ENCODE measurements around the gene TSPAN4.
A peak's percentile ranks its signal among the peaks of the same experiment; 100 is the strongest.

The TSPAN4 gene

GRCh38 chr11:810040-810567, 32.5 kb upstream of the TSPAN4 start:
- in situ Hi-C loops (cut with HindIII; ENCODE audit: low pct_unique_long_range_greater_than_20kb, low sequenced_read_pairs) = no loop called here
- no peak for TF ChIP-seq JUND (IDR thresholded peaks at IDR 0.05; ENCODE audit: low read depth)
- no peak for DNase-seq (ENCODE audit: low read depth in 1 of 2, low spot score in 1 of 2)

GRCh38 chr11:811446-812245, 31.0 kb upstream of the TSPAN4 start:
- peak in 1 of 2 experiments; percentile 49 for DNase-seq (ENCODE audit: low read depth in 1 of 2, low spot score in 1 of 2)
- no peak for TF ChIP-seq JUND (IDR thresholded peaks at IDR 0.05; ENCODE audit: low read depth)
- in situ Hi-C loops (cut with HindIII; ENCODE audit: low pct_unique_long_range_greater_than_20kb, low sequenced_read_pairs) = no loop called here

- in situ Hi-C loops (cut with HindIII; ENCODE audit: low pct_unique_long_range_greater_than_20kb, low sequenced_read_pairs) = no loop called here
- no peak for DNase-seq (ENCODE audit: low read depth in 1 of 2, low spot score in 1 of 2)
- TF ChIP-seq JUND (IDR thresholded peaks at IDR 0.05; ENCODE audit: low read depth) = no peak
Measured at GRCh38 chr11:812390-812789, 30.3 kb upstream of the TSPAN4 start.

GRCh38 chr11:813072-813455, 29.6 kb upstream of the TSPAN4 start:
- in situ Hi-C loops (cut with HindIII; ENCODE audit: low pct_unique_long_range_greater_than_20kb, low sequenced_read_pairs) = no loop called here
- DNase-seq (ENCODE audit: low read depth in 1 of 2, low spot score in 1 of 2) = no peak
- TF ChIP-seq JUND (IDR thresholded peaks at IDR 0.05; ENCODE audit: low read depth) = no peak

GRCh38 chr11:813456-814096, 29.1 kb upstream of the TSPAN4 start:
- no peak for DNase-seq (ENCODE audit: low read depth in 1 of 2, low spot score in 1 of 2)
- in situ Hi-C loops (cut with HindIII; ENCODE audit: low pct_unique_long_range_greater_than_20kb, low sequenced_read_pairs) = no loop called here
- no peak for TF ChIP-seq JUND (IDR thresholded peaks at IDR 0.05; ENCODE audit: low read depth)

GRCh38 chr11:815675-816432, 26.8 kb upstream of the TSPAN4 start:
- in situ Hi-C loops (cut with HindIII; ENCODE audit: low pct_unique_long_range_greater_than_20kb, low sequenced_read_pairs) = no loop called here
- TF ChIP-seq JUND (IDR thresholded peaks at IDR 0.05; ENCODE audit: low read depth) = no peak
- DNase-seq (ENCODE audit: low read depth in 1 of 2, low spot score in 1 of 2) = no peak

- in situ Hi-C loops (cut with HindIII; ENCODE audit: low pct_unique_long_range_greater_than_20kb, low sequenced_read_pairs) = no loop called here
- TF ChIP-seq JUND (IDR thresholded peaks at IDR 0.05; ENCODE audit: low read depth) = no peak
Measured at GRCh38 chr11:816433-816779, 26.2 kb upstream of the TSPAN4 start.

GRCh38 chr11:818396-819128, 24.1 kb upstream of the TSPAN4 start, which contains the start of gene PNPLA2:
Gene PNPLA2, plus strand, starts transcription at chr11:818914. Its CDS starts 805 bp downstream, at chr11:819719.
- in situ Hi-C loops (cut with HindIII; ENCODE audit: low pct_unique_long_range_greater_than_20kb, low sequenced_read_pairs) = no loop called here
- no peak for TF ChIP-seq JUND (IDR thresholded peaks at IDR 0.05; ENCODE audit: low read depth)
- DNase-seq (ENCODE audit: low read depth in 1 of 2, low spot score in 1 of 2) = peak in 1 of 2 experiments; percentile 69

More at GRCh38 chr11:816433-816779, 26.2 kb upstream of the TSPAN4 start:
- DNase-seq (ENCODE audit: low read depth in 1 of 2, low spot score in 1 of 2) = no peak

- in situ Hi-C loops (cut with HindIII; ENCODE audit: low pct_unique_long_range_greater_than_20kb, low sequenced_read_pairs) = no loop called here
- peak in 1 of 2 experiments; percentile 88 for DNase-seq (ENCODE audit: low read depth in 1 of 2, low spot score in 1 of 2)
- TF ChIP-seq JUND (IDR thresholded peaks at IDR 0.05; ENCODE audit: low read depth) = no peak
Measured at GRCh38 chr11:819129-819931, 23.3 kb upstream of the TSPAN4 start.

- no peak for TF ChIP-seq JUND (IDR thresholded peaks at IDR 0.05; ENCODE audit: low read depth)
- in situ Hi-C loops (cut with HindIII; ENCODE audit: low pct_unique_long_range_greater_than_20kb, low sequenced_read_pairs) = no loop called here
- DNase-seq (ENCODE audit: low read depth in 1 of 2, low spot score in 1 of 2) = peak in 1 of 2 experiments; percentile 93
Measured at GRCh38 chr11:819943-820649, 22.6 kb upstream of the TSPAN4 start.

Data from T47D (cell line).